Panc1 (cell line): ENCODE results near the gene SCAMP5. TPM values are rescaled to one million over a fixed set of nuclear protein-coding genes. Genes with fewer than 3 reads are reported as not detected.

Experiments
- ATAC-seq: fragments of 200-7000 bp; cut with Tn5 transposase; 2 replicates; pipeline ENCODE4 v1.9.1; 2020; ENCODE audit warnings: mild to moderate bottlenecking, moderate library complexity
- BruUV-seq: library from RNA; stranded (reverse); fragments of 400-500 nt; replicated peaks from 2 replicates; lab custom pipeline; 2021; lab: Mats Ljungman, UMichigan
- CTCF ChIA-PET: fragments of 300-600 bp; sonication (Branson Sonifier 250); formaldehyde crosslinking; loops from one replicate; lab custom pipeline; 2022; ENCODE audit warnings: antibody characterized with exemption; lab: Charles Lee
- POLR2A ChIA-PET: fragments of 300-600 bp; sonication (Branson Sonifier 250); formaldehyde crosslinking; loops from one replicate; lab custom pipeline; 2022; ENCODE audit warnings: antibody characterized with exemption; lab: Charles Lee
- DNase-seq: peaks from one replicate; pipeline ENCODE4 v3.0.0-alpha.2; 2010; ENCODE audit warnings: low read depth, low spot score
- H3K27ac ChIP-seq: 2 replicates; pipeline ENCODE4 v1.5.1; 2011; ENCODE audit warnings: mild to moderate bottlenecking, low read length, inconsistent platforms
- H3K27me3 ChIP-seq: fragments of 200-500 bp; sonication (Bioruptor generic); 2 replicates; pipeline ENCODE4 v1.6.0; 2014; ENCODE audit warnings: low read length, inconsistent platforms; ENCODE audit not compliant: control insufficient read depth, insufficient read depth
- H3K36me3 ChIP-seq: fragments of 200-500 bp; sonication (Bioruptor generic); 2 replicates; pipeline ENCODE4 v1.5.1; 2014; ENCODE audit warnings: inconsistent platforms, mild to moderate bottlenecking, low read length, moderate library complexity; ENCODE audit not compliant: control insufficient read depth, insufficient read depth
- H3K4me1 ChIP-seq: 2 replicates; pipeline ENCODE4 v1.5.1; 2011; ENCODE audit warnings: inconsistent platforms, mild to moderate bottlenecking, low read length, moderate library complexity; ENCODE audit not compliant: control insufficient read depth, insufficient read depth
- H3K4me3 ChIP-seq, 2 experiments: 2 replicates each; pipeline ENCODE4 v1.5.1; 2011 to 2012; ENCODE audit warnings: low read depth in 2 of 2, low read length in 2 of 2, mild to moderate bottlenecking in 2 of 2, inconsistent platforms in 1 of 2, moderate library complexity in 1 of 2
- H3K9me3 ChIP-seq: fragments of 200-500 bp; sonication (Bioruptor generic); 2 replicates; pipeline ENCODE4 v1.5.1; 2014; ENCODE audit warnings: low read depth, mild to moderate bottlenecking, inconsistent platforms, low read length, moderate library complexity; ENCODE audit not compliant: control insufficient read depth, insufficient read depth
- POLR2AphosphoS5 ChIP-seq: IDR thresholded peaks from 2 replicates; pipeline ENCODE4 v1.6.1; 2012; ENCODE audit warnings: mild to moderate bottlenecking, low read depth, low read length, moderate library complexity
- SIN3A ChIP-seq: IDR thresholded peaks from 2 replicates; pipeline ENCODE4 v1.6.1; 2012; ENCODE audit warnings: low read depth, mild to moderate bottlenecking, low read length, moderate library complexity, borderline replicate concordance; ENCODE audit not compliant: insufficient read depth
- TCF7L2 ChIP-seq: IDR thresholded peaks from 2 replicates; pipeline ENCODE4 v1.6.1; 2011; ENCODE audit warnings: mild to moderate bottlenecking, low read depth, low read length, inconsistent platforms
- in situ Hi-C: cut with HindIII; loops from 2 replicates; pipeline ENCODE4 v1.10.0; 2016; ENCODE audit warnings: low sequenced_read_pairs, low pct_unique_long_range_greater_than_20kb
- intact Hi-C: fragments of 100-400 bp; cut with micrococcal nuclease; formaldehyde crosslinking; loops from one replicate; pipeline ENCODE4 v1.10.0; 2022; ENCODE audit not compliant: unreplicated experiment
- total RNA-seq: library from RNA; stranded (reverse); gene quantifications from one replicate; pipeline ENCODE4 v1.2.1, GENCODE V29; 2021; ENCODE audit not compliant: unreplicated experiment
- TF ChIP-seq, protein P1 (sequence below): fragments of 450-650 bp; IDR thresholded peaks from 2 replicates; pipeline ENCODE4 v1.5.1; 2017; ENCODE audit warnings: mild to moderate bottlenecking
- TF ChIP-seq, protein P2 (sequence below), 2 experiments: IDR thresholded peaks; 2 replicates each; pipeline ENCODE4 v1.6.1; 2011 to 2012; ENCODE audit warnings: low read depth in 2 of 2, control low read depth in 1 of 2, low read length in 1 of 2, mild to moderate bottlenecking in 1 of 2, moderate library complexity in 1 of 2; ENCODE audit not compliant: insufficient read depth in 1 of 2

SCAMP5 gene
- total RNA-seq, 1 experiment from 2014 or later: 11.2 TPM

DNA sequence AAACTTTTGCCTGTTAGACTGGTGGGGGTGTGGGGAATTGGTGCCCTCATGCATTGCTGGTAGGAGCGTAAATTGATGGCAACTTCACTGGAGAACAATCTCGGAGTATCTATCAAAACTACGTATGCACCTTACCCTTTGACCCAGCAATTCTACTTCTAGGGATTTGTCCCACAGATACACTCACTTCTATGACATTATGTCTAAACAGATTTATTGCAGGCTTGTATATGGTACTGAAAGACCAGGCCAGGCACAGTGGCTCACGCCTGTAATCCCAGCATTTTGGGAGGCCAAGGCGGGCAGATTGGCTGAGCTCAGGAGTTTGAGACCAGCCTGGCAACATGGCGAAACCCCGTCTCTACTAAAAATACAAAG is 58.4 kb downstream of the SCAMP5 start:
- no peak for TF ChIP-seq SIN3A
- no peak for TF ChIP-seq TCF7L2
- TF ChIP-seq, protein P1, sequence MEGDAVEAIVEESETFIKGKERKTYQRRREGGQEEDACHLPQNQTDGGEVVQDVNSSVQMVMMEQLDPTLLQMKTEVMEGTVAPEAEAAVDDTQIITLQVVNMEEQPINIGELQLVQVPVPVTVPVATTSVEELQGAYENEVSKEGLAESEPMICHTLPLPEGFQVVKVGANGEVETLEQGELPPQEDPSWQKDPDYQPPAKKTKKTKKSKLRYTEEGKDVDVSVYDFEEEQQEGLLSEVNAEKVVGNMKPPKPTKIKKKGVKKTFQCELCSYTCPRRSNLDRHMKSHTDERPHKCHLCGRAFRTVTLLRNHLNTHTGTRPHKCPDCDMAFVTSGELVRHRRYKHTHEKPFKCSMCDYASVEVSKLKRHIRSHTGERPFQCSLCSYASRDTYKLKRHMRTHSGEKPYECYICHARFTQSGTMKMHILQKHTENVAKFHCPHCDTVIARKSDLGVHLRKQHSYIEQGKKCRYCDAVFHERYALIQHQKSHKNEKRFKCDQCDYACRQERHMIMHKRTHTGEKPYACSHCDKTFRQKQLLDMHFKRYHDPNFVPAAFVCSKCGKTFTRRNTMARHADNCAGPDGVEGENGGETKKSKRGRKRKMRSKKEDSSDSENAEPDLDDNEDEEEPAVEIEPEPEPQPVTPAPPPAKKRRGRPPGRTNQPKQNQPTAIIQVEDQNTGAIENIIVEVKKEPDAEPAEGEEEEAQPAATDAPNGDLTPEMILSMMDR: no peak
- no peak for TF ChIP-seq POLR2AphosphoS5
- TF ChIP-seq, protein P2, sequence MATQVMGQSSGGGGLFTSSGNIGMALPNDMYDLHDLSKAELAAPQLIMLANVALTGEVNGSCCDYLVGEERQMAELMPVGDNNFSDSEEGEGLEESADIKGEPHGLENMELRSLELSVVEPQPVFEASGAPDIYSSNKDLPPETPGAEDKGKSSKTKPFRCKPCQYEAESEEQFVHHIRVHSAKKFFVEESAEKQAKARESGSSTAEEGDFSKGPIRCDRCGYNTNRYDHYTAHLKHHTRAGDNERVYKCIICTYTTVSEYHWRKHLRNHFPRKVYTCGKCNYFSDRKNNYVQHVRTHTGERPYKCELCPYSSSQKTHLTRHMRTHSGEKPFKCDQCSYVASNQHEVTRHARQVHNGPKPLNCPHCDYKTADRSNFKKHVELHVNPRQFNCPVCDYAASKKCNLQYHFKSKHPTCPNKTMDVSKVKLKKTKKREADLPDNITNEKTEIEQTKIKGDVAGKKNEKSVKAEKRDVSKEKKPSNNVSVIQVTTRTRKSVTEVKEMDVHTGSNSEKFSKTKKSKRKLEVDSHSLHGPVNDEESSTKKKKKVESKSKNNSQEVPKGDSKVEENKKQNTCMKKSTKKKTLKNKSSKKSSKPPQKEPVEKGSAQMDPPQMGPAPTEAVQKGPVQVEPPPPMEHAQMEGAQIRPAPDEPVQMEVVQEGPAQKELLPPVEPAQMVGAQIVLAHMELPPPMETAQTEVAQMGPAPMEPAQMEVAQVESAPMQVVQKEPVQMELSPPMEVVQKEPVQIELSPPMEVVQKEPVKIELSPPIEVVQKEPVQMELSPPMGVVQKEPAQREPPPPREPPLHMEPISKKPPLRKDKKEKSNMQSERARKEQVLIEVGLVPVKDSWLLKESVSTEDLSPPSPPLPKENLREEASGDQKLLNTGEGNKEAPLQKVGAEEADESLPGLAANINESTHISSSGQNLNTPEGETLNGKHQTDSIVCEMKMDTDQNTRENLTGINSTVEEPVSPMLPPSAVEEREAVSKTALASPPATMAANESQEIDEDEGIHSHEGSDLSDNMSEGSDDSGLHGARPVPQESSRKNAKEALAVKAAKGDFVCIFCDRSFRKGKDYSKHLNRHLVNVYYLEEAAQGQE (IDR thresholded peaks at IDR 0.05; ENCODE audit: insufficient read depth in 1 of 2, low read depth in 2 of 2, low read length in 1 of 2): no peak
- no peak for ATAC-seq
- H3K4me1 ChIP-seq: no peaks in the 10 kb centered on the region
- H3K36me3 ChIP-seq: 0 out of 2 replicates have a peak, but pooled peaks cover under 1% of the 10 kb centered on the region
- H3K27ac ChIP-seq: no peak overlapping the region
- POLR2A ChIA-PET: interaction anchor here (0.7 kb wide), 1 partner anchor 12 kb away, joined by 9 read pairs; no protein-coding TSS in a partner anchor
- intact Hi-C loops (no loop called here), in situ Hi-C loops (no loop called here)
- no peak overlapping the region for H3K4me3 ChIP-seq
- no peaks in the 10 kb centered on the region for H3K9me3 ChIP-seq
- no peaks in the 10 kb centered on the region for H3K27me3 ChIP-seq
- CTCF ChIA-PET: interaction anchor here (0.7 kb wide), 1 partner anchor 353 kb away, joined by 7 read pairs; no protein-coding TSS in a partner anchor
- DNase-seq: no peak
- no TSS peak for BruUV-seq

DNA sequence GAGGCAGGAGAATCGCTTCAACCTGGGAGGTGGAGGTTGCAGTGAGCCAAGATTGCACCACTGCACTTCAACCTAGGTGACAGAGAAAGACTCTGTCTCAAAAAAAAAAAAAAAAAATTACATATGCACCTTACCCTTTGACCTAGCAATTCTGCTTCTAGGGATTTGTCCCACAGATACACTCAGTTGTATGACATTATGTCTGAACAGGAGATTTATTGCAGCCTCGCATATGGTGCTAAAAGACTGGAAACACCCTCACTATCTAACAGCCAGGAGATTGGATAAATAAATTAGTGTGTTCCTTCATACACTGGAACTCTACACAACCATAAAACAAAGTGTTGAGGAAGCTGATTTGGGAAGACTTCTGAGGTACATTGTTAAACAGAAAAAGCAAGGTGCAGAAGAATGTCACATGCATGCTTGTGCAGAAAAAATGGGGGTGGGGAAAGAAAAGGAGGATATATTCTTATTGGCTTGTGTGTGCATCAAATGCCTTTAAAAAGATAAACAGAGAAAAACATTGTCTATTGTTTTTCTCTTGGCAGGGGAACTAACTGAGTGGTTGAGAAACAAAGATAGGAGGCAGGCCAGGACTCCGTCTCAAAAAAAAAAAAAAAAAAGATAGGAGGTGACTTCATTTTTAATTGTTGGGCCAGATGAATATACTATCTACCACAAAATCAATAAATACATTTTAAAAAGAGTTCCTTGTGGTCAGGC is 59.0 kb downstream of the SCAMP5 start:
- Histone ChIP-seq H3K4me1 (no peaks in the 10 kb centered on the region), H3K27me3 (no peaks in the 10 kb centered on the region), H3K9me3 (no peaks in the 10 kb centered on the region), H3K4me3 (no peak overlapping the region), H3K36me3 (no peaks in the 10 kb centered on the region), H3K27ac (no peak overlapping the region)
- POLR2A ChIA-PET: no interaction called here
- no TSS peak for BruUV-seq
- DNase-seq: no peak
- CTCF ChIA-PET: interaction anchor here (0.7 kb wide), 1 partner anchor 353 kb away, joined by 7 read pairs; no protein-coding TSS in a partner anchor
- ATAC-seq: no peak
- intact Hi-C loops: no loop called here
- in situ Hi-C loops: no loop called here
- TF ChIP-seq TCF7L2 (no peak), SIN3A (no peak), POLR2AphosphoS5 (no peak)
- TF ChIP-seq, protein P2 (IDR thresholded peaks at IDR 0.05; ENCODE audit: insufficient read depth in 1 of 2, low read depth in 2 of 2, low read length in 1 of 2): no peak
- TF ChIP-seq, protein P1: no peak
